K562 (cell line): Measurements from ENCODE around the gene MLLT3.

Source experiments
- ATF6 ChIP-seq: sonication (generic); formaldehyde crosslinking; IDR thresholded peaks from 2 replicates; pipeline ENCODE4 v1.4.0; 2020; ENCODE audit warnings: mild to moderate bottlenecking, missing genetic modification reagents
- DPF2 ChIP-seq: fragments of 450-650 bp; IDR thresholded peaks from 2 replicates; pipeline ENCODE4 v1.6.1; 2016
- E2F6 ChIP-seq, 2 experiments: IDR thresholded peaks; 2 replicates each; pipeline ENCODE4 v1.6.1; 2011; ENCODE audit warnings: borderline replicate concordance in 1 of 2, control low read depth in 1 of 2, low read depth in 1 of 2, low read length in 1 of 2, mild to moderate bottlenecking in 1 of 2, mixed read lengths in 1 of 2, moderate library complexity in 1 of 2; ENCODE audit not compliant: insufficient read depth in 1 of 2, insufficient read length in 1 of 2, poor library complexity in 1 of 2, severe bottlenecking in 1 of 2; ENCODE audit errors: extremely low read depth in 1 of 2
- HCFC1 ChIP-seq: IDR thresholded peaks from 2 replicates; pipeline ENCODE4 v1.6.1; 2012; ENCODE audit warnings: low read depth, low read length, improper control_type of control experiment
- SMAD3 ChIP-seq: fragments of 450-650 bp; formaldehyde crosslinking; conservative IDR thresholded peaks from 2 replicates; pipeline ENCODE4 v1.4.0; 2020; ENCODE audit warnings: mild to moderate bottlenecking
- SMARCA4 ChIP-seq: fragments of 450-650 bp; IDR thresholded peaks from 2 replicates; pipeline ENCODE4 v1.6.1; 2016
- TEAD2 ChIP-seq: fragments of 450-650 bp; IDR thresholded peaks from 2 replicates; pipeline ENCODE4 v1.6.1; 2016; ENCODE audit warnings: missing genetic modification characterization, control low read depth, missing compliant biosample characterization
- TOE1 ChIP-seq, 2 experiments: fragments of 450-650 bp in 1 of 2; sonication (generic) in 1 of 2; formaldehyde crosslinking in 1 of 2; IDR thresholded peaks; 2 replicates each; pipeline versions ENCODE4 v1.7.1 to v1.8.0; 2016 to 2022; ENCODE audit warnings: borderline replicate concordance in 2 of 2, mild to moderate bottlenecking in 2 of 2, antibody characterized with exemption in 1 of 2, inconsistent platforms in 1 of 2, low read depth in 1 of 2, missing genetic modification reagents in 1 of 2, moderate library complexity in 1 of 2
- ZBTB8A ChIP-seq: fragments of 450-650 bp; IDR thresholded peaks from 2 replicates; pipeline ENCODE4 v1.6.1; 2018; ENCODE audit warnings: mild to moderate bottlenecking, moderate library complexity; ENCODE audit not compliant: partially characterized antibody
- ZFP91 ChIP-seq: sonication (generic); formaldehyde crosslinking; IDR thresholded peaks from 2 replicates; pipeline ENCODE4 v1.8.0; 2022; ENCODE audit warnings: mild to moderate bottlenecking, missing genetic modification reagents
- ZNF41 ChIP-seq: fragments of 250-450 bp; sonication (Bioruptor Pico); conservative IDR thresholded peaks from 2 replicates; pipeline ENCODE4 v1.4.0; 2020; ENCODE audit warnings: mild to moderate bottlenecking

- TF ChIP-seq TEAD2 (tag): no peak
- TF ChIP-seq ATF6: no peak
- no peak for TF ChIP-seq ZFP91 (CRISPR knock-in tag)
- no peak for TF ChIP-seq SMAD3 (CRISPR knock-in tag)
- TF ChIP-seq E2F6 (IDR thresholded peaks at IDR 0.05; ENCODE audit: borderline replicate concordance in 1 of 2, extremely low read depth in 1 of 2, insufficient read depth in 1 of 2, insufficient read length in 1 of 2, low read depth in 1 of 2, low read length in 1 of 2, poor library complexity in 1 of 2, severe bottlenecking in 1 of 2): no peak
- TF ChIP-seq DPF2: no peak
- TF ChIP-seq ZBTB8A: no peak
- no peak for TF ChIP-seq SMARCA4
- TF ChIP-seq TOE1 (IDR thresholded peaks at IDR 0.05; ENCODE audit: borderline replicate concordance): no peak
- no peak for TF ChIP-seq TOE1 (CRISPR knock-in tag; IDR thresholded peaks at IDR 0.05; ENCODE audit: borderline replicate concordance, low read depth)
- no peak for TF ChIP-seq ZNF41 (CRISPR knock-in tag)
- no peak for TF ChIP-seq HCFC1
Measured at GRCh38 chr9:20405078-20405477, 217.2 kb downstream of the MLLT3 start.
